DND-41 (cell line): Measurements from ENCODE around the gene MEG3.

Experiments used
- CTCF ChIP-seq: IDR thresholded peaks from 2 replicates; pipeline ENCODE4 v1.5.1; 2012; ENCODE audit warnings: borderline replicate concordance, low read length, moderate library complexity, mild to moderate bottlenecking; ENCODE audit not compliant: poor library complexity, severe bottlenecking; ENCODE audit errors: extremely low read depth
- EZH2 ChIP-seq: IDR thresholded peaks from 3 replicates; pipeline ENCODE4 v1.6.1; 2012; ENCODE audit warnings: borderline replicate concordance, low read depth, mild to moderate bottlenecking, moderate library complexity, low read length, inconsistent platforms; ENCODE audit not compliant: severe bottlenecking

GRCh38 chr14:100903134-100903468 lies 77.2 kb downstream of the MEG3 start:
- TF ChIP-seq CTCF (no peak), EZH2 (no peak)
